HG02610 (cell line): Measurements from ENCODE around the gene TSPAN17.

Experiments used
- ATAC-seq: cut with Tn5 transposase; IDR thresholded peaks from one replicate; pipeline ENCODE4 v1.9.1; 2021; ENCODE audit warnings: mild to moderate bottlenecking, moderate library complexity; ENCODE audit not compliant: unreplicated experiment

The TSPAN17 gene

DNA sequence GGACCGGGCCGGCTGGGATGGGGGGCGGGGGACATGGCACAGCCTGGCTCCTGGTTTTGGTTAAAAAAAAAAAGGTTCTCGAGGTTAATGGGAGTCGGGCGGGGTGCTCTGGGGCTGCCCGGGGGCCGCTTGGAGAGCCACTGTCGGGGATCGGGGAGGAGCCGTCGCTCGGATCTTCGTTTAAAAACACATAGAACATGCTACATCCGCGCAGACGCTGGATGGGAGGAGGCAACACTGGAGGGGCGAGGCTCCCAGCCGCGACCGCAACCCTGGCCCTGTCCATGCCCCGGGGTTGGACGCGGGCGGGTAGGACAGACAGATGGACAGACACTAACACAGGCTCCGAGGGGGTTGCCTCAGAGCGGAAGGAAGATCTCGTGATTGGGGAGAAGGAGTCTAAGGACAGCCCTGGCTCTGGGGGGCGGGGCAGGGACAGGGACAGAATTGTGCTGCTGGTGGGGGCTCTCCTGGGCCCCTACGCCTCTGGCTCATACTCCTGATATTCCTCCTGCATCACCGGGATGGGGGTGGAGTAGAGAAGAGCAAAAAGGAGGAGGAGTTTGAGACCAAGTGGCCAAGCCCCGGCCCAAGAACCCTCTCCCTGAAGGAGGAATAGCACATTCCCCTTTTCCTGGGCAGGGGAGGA is 26.8 kb upstream of the TSPAN17 start:
- ATAC-seq: no peak

DNA sequence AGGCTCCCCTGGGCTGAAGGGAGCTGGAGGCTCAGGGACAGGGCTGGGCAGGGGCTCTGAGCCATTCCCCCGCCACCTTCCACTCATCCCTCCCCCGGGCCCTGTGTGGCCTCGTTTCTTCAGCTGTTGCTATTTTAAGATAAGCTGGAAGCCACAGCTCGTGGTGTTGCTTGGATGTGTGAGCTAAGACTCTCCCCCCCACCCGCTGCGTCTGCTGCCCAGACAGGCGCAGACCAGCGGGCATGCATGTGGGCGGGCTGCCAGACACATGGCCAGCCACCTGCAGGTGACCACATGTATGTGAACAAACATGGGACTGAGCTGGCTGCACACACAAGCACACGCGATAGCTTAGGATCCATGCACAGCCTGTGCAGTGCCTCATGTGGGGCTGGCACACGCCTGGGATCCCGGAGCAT is 25.6 kb upstream of the TSPAN17 start:
- no peak for ATAC-seq

DNA sequence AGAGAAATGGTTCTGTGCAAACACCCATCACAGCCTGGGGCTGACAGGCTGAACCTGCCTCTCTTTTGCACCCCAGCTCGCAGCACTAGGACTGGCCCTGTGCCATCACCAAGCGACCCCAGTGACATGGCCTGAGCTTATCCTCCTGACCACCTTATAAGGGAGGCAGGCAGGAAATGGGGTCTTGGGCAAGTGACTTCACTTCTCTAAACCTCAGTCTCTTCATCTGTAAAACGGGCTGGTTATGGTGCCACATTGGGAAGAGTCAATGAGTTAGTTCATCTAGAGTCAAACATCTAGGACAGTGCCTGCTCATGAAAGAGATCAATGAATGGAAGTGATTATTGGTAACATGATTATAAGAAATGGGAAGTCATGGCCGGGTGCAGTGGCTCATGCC is 23.1 kb upstream of the TSPAN17 start:
- no peak for ATAC-seq

DNA sequence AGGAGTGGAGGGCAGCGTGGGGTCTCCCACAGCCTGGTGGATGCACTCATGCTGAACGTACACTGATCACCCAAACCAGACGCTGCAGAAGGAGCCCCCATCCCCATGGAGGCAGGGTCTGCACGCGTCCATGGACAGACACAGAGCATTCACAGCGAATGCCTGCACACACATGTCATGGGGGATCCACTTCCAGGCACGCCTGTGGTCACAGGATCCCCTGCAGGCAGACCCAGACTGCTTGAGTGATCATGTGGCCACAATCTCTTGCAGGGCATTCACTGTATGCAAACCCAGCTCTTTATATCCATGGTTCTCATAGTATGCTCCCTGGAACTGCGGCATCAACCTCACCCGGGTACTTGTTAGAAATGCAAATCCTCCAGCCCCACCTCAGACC is 22.3 kb upstream of the TSPAN17 start:
- no peak for ATAC-seq

DNA sequence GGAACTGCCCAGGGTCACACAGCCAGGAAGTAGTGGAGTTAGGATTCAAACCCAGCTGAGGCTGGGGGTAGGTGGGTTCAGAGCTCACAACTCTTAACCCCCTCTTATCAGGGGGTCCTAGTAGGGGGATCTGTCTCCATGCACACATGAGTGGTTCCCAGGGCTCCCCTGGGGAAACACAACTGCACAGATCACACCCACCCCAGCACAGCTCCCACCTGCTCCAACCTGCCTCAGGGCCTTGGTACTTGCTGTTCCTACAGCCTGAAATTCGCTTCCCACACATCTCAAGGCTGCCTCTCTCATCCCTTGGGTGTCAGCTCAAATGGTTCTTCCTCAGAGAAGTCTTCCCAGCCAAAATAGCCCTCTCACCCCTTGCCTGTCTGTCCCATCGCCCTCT is 21.8 kb upstream of the TSPAN17 start:
- ATAC-seq: no peak

DNA sequence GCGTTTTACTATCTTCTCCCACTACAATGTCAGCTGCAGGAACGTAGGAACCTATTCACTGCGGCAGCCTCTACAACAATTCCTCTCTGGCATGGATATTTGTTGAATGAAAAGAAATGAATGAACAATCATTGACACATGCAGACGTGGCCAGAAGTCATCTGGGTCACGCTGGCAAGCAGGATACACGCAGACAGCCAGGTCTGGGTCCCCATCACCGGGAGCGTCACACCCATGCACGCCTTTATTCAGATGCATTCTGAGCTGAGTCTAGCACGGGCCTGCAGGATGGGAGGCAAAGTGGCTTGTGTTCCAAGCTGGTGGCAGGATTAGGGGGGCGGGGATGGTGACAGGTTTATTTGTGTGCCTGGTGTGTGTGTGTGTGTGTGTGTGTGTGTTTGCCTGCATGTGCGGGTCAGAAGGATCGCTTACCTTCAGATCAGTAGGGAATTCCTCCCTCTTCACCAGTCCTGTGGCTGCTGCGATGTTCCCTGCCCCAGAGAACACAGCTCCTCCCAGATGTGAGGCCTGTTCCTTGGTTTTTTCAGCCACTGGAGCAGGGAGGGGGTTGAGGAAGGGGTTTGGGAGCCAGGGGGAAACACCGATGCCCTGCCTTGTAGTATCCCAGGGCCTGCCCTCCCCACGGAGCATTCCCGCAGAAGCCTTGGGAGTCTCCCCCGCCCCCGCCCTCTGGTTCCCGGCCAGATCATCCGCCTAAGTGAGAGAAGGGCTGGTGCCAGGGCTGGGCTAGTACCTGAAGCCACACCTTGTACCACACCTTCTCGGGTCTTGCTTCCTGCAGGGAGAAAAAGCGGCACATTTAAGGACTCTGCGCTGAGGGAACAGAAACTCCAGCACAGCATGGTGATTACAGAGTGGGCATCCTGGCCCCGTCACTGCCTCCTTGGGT is 21.1 kb upstream of the TSPAN17 start:
- ATAC-seq: no peak

DNA sequence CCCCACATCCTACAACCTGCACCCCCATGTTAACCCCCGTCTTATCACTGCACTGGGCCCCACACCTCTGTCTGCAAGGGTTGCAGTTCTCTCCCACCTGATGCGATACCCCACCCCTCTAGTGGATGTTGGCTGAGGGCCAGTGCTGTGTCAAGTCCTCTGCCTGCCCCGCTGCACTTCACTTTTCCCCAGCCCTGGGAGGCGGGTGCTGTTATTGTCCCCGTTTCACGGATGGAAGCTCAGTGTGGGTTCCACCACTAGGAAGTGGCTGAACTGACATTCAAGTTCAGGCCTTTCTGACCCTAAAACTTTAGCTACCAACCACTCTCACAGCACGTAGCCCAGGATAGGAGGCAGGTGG is 20.4 kb upstream of the TSPAN17 start:
- ATAC-seq: no peak

DNA sequence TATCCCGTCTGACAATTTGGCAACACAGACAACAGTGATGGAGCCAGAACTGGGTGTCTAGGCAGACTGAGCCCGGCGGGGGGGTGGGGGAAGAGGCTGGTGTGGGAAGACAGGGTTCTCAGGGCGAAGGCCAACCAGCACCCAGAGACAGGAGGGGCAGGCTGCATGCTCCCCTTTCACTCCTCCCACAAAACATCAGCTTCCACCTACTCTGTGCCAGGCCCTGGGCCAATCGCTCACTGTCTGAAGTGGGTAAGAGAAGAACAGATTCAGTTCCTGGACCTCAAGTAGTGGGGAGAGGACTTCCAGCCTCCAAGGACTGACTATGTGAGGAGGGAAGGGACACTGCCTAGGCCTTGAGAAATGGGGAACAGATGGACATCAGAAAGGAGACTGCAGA is 19.7 kb upstream of the TSPAN17 start:
- ATAC-seq: no peak

DNA sequence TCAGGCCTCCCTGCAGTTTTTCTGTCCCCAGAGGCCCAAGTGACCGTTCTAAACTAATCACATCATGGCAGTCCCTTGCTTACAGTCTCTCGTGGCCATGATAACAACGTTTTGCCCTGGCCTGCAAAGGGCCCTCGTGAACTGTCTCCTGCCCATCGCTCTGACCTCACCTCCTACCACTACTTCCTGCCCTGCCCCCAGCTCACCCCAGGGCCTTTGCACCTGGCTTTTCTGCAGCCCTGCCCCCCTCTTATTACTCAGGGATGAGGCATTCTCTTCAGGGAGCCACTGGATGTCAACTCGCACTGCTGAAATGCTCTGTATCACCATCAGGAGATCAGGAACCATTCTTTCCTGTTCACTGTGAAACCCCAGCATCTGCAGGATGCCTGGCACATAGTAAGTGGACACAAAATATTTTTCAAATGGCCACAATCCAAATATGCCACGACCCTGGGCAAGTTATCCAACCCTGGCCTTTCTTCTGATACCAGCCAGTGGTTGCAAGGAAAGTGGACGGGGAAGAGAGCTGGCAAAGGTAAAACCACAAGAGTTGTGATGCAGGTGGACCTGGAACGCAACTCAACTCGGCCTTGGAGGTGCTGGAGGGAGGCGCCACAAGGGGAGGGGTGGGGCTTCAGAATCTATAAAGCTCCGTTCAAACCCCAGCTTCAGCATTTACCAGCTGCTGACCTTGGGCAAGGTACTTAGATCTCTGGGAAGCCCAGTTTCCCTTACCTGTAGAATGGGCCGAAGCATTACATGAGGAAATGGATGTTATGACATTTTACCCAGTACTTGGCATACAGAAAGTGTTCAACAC is 18.7 kb upstream of the TSPAN17 start:
- ATAC-seq: no peak

DNA sequence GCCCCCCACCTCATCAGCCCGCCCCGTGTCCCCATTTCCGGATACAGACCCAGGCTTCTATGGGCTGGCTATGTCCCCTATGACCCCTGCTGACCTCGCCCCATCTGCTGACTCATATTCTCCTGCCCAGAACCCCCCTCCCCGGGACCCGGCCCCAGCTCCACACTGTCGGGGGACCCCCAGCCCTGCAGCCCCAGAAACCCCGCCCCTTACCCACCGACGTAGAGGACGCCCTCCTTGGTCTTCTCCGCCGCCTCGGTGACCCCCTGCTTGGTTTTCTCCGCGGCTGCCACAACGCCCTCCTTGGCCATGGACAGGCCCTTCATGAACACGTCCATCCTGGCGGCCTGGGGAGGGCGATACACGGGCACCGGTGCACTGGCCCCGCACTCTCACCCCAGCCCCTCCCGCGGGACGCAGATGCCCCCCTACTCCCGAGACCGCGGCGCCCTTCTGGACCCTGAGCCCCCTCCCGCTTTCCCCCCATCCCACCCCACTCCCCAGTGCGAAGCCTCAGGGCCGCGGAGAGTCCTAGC is 17.9 kb upstream of the TSPAN17 start:
- ATAC-seq: no peak

DNA sequence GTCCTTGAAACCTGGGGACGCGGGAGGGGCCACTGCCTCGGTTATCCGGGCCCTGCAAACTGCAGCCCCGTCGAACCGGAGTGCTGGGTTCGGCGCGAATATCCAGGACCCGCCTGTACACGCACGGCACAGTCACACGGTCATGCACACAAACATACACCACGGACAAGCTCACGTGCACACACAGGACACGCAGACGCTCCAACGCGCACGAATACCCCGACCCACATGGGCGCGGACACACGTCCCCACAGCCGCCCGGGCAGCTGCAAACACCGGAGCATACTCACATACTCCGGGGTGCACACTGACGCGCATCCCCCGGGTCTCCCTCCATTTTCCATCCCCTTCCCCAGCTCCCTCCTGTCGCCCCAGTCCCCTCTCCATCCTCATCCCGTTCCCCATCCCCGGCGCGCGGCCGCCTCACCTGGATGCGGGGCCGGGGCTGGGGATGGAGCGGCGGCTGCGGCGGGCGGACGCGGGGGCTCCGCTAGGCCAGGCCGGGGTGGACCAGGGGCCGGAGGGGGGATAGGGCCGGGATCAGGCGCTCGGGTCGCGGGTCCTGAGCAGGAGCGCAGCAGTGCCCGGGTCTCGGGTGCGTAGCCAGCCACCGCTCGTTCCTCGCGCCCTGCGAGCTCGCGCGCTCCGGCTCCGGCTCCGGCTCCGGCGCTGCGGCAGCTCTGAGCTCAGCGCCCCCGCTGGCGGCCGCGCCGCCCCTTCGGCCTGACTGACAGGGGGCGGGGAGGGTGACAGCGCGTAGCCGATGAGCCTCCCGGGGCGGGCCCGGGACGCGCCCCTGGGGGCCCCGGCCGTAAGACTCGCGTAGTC is 17.2 kb upstream of the TSPAN17 start, which contains the start of the genes EIF4E1B and SNCB:
Gene EIF4E1B (plus strand): TSS at position 823 of the 828 bp plus-strand sequence. CDS start 12,113 bp downstream, outside the sequence.
Gene SNCB (minus strand): TSS at position 682 of the 828 bp plus-strand sequence. CDS start 880 bp downstream, outside the sequence.
- ATAC-seq: no peak

DNA sequence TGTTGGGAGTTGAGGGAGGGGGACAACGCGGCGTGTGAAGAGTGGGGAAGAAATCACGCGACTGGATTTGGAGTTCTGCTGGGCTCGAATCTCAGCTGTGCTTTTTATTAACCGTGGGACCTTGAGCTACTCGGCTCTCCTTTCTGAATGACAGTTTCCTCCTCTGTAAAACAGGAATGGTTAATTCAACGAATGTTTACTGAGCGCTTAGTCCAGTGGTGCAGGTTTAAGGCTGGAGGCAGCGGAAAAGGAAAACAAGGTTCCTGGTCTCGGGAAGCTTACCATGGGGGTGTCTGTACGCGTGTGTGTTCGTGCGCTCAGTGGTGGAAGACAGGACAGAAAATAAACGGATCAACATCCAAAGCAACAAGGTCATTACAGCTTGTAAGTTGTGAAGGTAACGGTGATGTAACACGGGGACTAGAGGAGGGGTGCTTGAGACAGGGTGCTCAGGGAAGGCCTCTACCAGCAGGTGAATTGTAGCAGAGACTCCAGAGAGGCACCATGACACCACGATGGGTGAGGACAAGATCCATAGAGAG is 16.5 kb upstream of the TSPAN17 start:
- no peak for ATAC-seq

DNA sequence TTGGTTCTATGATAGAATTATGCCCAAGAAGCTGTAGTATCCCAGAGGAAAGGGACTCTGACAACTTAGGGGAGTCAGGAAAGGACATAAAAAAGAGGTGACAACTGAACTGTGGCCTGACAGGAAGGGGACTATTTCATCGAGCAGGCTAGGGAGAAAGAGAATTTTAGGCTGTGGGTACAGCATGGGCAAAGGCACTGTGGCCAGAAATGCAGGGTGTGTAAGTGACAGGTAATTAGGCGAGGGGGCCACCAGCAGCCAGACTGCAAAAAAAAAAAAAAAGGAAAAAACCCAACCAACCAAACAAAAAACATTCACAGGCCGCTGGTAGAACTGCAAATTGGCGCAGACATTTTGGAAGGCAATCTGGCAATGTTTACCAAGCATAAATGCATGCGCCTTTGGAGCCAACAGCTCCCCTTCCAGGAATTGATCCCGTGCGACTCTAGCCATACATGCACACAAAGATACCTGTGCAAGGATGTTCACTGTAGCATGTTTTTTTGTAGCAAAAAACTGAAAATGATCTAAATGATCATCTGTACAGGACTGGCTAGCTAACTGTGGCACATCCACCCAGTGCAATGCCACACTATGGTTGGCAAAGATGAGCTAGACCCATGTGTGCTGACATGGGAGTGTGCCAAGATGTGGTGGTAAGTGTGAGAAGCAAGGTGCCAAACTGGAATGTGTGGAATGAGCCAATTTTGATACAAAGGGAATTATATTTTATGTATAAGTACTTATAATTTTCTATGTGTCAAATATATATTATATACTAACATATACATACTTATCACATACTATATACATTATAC is 15.7 kb upstream of the TSPAN17 start:
- no peak for ATAC-seq

DNA sequence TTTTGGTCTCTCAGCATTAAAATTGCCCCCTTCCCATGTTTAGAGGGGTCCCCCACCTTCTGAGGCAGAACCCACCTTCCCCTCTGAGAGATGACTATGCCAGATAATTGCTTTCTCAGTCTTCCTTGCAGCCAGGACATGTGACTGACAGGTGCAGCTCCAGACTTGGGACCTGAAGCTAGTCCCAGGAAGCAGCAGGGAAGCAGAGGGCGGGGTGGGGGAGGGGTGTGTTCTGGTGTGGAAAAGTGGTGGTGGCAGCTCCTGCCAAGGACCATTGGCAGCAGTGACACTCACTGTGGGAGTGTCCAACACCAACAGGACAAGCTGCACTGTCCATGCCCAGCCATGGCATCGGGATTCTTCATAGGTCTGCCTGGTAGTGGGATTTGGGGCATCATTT is 14.5 kb upstream of the TSPAN17 start:
- no peak for ATAC-seq

DNA sequence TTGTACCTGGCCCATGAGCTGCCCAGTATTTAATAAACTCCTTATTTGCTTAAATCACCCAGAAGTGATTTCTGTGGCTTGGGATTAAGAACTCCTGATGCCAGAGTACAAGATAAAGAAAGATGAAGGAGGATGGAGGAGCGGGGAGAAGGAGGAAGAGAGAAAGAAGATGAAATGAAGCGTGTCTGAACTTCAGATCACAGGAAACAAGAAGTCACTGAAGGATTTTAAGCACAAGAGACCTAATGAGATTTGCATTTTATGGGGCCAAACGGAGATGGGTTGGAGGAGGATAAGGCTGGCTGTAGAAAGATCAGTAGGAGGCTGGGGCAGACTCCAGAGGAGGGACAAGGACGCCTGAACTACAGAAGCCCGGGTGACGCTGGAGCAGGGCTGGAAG is 13.7 kb upstream of the TSPAN17 start:
- ATAC-seq: no peak

DNA sequence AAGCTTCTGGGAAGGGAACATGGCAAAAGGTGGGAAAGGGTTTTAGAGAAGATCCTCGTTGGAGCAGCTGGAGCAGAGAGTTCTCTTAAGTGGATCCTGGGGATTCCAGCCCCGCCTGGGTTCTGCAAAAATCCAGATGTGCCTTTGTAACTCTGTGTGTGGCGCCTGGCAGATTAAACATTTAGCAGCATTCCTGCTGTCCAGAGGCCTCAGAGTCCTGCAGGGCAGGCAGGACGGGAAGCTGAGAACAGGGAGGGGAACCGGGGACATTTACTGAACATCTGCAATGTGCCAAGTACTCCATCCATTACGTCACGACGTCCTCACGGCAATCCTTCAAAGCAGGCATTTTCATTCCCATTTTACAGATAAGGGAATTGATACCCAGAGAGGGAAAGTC is 10.9 kb upstream of the TSPAN17 start:
- no peak for ATAC-seq

DNA sequence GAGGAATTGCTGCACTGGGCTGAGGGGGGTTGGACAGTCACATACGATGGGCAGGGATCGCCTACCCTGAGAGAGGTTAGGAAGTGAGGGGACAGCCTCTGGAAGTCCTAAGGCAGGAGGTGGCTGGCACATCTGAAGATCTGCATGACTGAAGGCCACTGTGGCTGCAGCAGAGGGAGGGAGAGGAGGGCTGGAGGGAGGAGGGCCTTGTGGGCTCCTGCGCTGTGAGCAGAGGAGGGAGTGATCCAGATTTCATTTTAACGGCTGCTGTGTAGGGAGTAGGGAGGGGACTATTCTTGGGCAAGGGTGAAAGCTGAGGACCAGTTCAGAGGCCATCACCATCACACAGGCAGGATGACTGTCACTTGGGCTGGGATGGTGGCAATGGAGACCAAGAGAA is 9.7 kb upstream of the TSPAN17 start:
- no peak for ATAC-seq

DNA sequence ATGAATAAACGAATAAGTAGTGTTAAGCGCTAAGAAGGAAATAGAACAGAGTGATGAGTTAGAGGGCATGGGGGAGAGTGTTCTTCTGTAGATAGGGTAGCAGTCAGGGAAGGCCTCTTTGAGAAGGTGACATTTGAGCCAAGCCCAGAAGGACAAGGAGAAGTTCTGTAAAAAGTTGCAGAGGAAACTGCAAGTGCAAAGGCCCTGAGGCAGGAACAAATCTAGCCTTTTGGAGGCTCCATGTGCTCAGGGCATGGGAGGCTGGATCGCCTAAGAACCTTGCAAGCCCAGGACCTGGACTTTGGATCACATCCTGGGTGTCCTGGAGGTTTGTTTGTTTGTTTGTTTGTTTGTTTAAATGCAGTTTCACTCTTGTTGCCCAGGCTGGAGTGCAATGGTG is 8.8 kb upstream of the TSPAN17 start:
- ATAC-seq: no peak

DNA sequence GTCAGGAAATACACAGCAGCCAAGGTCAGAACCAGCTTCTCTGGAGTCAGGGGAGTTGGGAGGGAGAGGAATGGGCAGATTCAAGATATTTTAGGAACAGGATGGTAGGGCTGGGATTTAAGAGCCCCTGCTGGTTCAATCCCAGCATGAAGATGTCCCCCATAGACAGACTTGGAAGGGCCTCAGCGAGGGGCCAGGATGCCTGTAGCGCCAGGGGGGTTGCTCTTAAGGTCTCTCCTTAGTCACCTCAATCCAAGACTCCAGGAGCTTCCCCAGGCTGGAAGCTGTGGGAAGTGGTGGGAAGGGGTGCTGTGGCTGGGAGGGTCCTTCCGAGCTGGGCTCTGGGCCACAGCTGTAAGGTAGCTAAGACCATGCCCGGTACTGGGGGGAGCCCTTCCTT is 8.1 kb upstream of the TSPAN17 start:
- no peak for ATAC-seq
